Loucy (cell line): ENCODE data around the gene FDX2.

ENCODE experiments used
- H2AFZ ChIP-seq: fragments of 200-600 bp; sonication (generic); 2 replicates; pipeline ENCODE4 v1.6.0; 2016; ENCODE audit warnings: antibody characterized with exemption, mild to moderate bottlenecking, low read length, moderate library complexity
- H3F3A ChIP-seq: fragments of 200-600 bp; 2 replicates; pipeline ENCODE4 v1.6.0; 2016; ENCODE audit warnings: antibody characterized with exemption, low read depth, mild to moderate bottlenecking
- H3K27me3 ChIP-seq: fragments of 200-600 bp; sonication (generic); 2 replicates; pipeline ENCODE4 v1.6.1; 2014; ENCODE audit warnings: low read length, mild to moderate bottlenecking; ENCODE audit not compliant: insufficient read depth, poor library complexity, severe bottlenecking
- H3K36me3 ChIP-seq: fragments of 200-600 bp; sonication (generic); 2 replicates; pipeline ENCODE4 v1.6.1; 2016; ENCODE audit warnings: low read length; ENCODE audit not compliant: insufficient read depth
- H3K4me1 ChIP-seq: fragments of 200-600 bp; sonication (generic); 2 replicates; pipeline ENCODE4 v1.5.1; 2014; ENCODE audit warnings: low read length, mild to moderate bottlenecking; ENCODE audit not compliant: insufficient read depth, poor library complexity, severe bottlenecking
- H3K4me2 ChIP-seq: fragments of 200-600 bp; sonication (generic); 2 replicates; pipeline ENCODE4 v1.6.0; 2014; ENCODE audit warnings: antibody characterized with exemption, low read length, low read depth, mild to moderate bottlenecking; ENCODE audit not compliant: poor library complexity, severe bottlenecking
- H3K4me3 ChIP-seq: fragments of 200-600 bp; sonication (generic); 2 replicates; pipeline ENCODE4 v1.5.1; 2014; ENCODE audit warnings: low read length, mild to moderate bottlenecking, mixed read lengths; ENCODE audit not compliant: poor library complexity, severe bottlenecking
- H3K79me2 ChIP-seq: fragments of 200-600 bp; sonication (generic); 2 replicates; pipeline ENCODE4 v1.6.1; 2014; ENCODE audit warnings: low read length; ENCODE audit not compliant: insufficient read depth
- H3K9ac ChIP-seq: fragments of 200-600 bp; sonication (generic); 2 replicates; pipeline ENCODE4 v1.6.0; 2014; ENCODE audit warnings: mild to moderate bottlenecking, low read depth, low read length, moderate library complexity; ENCODE audit not compliant: poor library complexity, severe bottlenecking
- H3K9me2 ChIP-seq: fragments of 200-600 bp; sonication (generic); replicated peaks from 2 replicates; pipeline ENCODE4 v1.6.1; 2016; ENCODE audit warnings: low read depth, low read length, mixed read lengths
- H3K9me3 ChIP-seq: fragments of 200-600 bp; sonication (generic); 2 replicates; pipeline ENCODE4 v1.6.1; 2014; ENCODE audit warnings: mild to moderate bottlenecking, antibody characterized with exemption, low read length, low read depth; ENCODE audit not compliant: insufficient read depth
- H4K20me1 ChIP-seq: fragments of 200-600 bp; sonication (generic); 2 replicates; pipeline ENCODE4 v1.6.0; 2014; ENCODE audit warnings: antibody characterized with exemption, low read length, mild to moderate bottlenecking; ENCODE audit not compliant: insufficient read depth, poor library complexity, severe bottlenecking
- CTCF ChIP-seq: fragments of 200-600 bp; sonication (generic); conservative IDR thresholded peaks from 2 replicates; pipeline ENCODE4 v1.5.1; 2014; ENCODE audit warnings: mild to moderate bottlenecking, antibody characterized with exemption, low read length
- EZH2phosphoT487 ChIP-seq: fragments of 200-600 bp; IDR thresholded peaks from 2 replicates; pipeline ENCODE4 v1.6.1; 2018; ENCODE audit warnings: antibody characterized with exemption, mild to moderate bottlenecking, moderate library complexity, borderline replicate concordance

Gene FDX2

DNA sequence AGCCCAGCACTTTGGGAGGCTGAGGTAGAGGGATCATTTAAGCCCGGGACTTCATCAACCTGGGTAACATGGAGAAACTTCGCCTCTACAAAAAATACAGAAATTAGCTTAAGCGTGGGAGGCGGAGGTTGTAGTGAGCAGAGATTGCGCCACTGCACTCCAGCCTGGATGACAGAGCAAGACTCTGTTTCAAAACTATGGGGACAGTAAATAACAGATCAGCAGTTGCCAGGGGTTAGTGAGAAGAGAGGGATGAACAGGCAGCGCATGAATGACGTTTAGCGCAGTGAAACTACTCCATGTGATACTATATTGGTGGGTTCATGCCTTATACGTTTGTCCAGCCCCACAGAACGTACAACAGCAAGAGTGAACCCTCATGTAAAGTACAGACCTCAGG lies 30.7 kb upstream of the FDX2 start:
- H3K4me1 ChIP-seq: no peaks in the 10 kb centered on the region
- H3K9ac ChIP-seq: no peak overlapping the region
- peaks cover 7% of the 10 kb centered on the region; the same call in 1 of the 2 replicates for H3K36me3 ChIP-seq
- no peaks in the 10 kb centered on the region for H3K9me3 ChIP-seq
- H4K20me1 ChIP-seq: no peaks in the 10 kb centered on the region
- no peaks in the 10 kb centered on the region for H3F3A ChIP-seq
- no peaks in the 10 kb centered on the region for H3K9me2 ChIP-seq
- no peak overlapping the region for H3K4me2 ChIP-seq
- no peak overlapping the region for H2AFZ ChIP-seq
- no peaks in the 10 kb centered on the region for H3K79me2 ChIP-seq
- H3K27me3 ChIP-seq: no peaks in the 10 kb centered on the region
- no peak for TF ChIP-seq CTCF
- no peak for TF ChIP-seq EZH2phosphoT487
- H3K4me3 ChIP-seq: no peak overlapping the region

GRCh38 chr19:10344780-10345179 lies 29.0 kb upstream of the FDX2 start:
- no peaks in the 10 kb centered on the region for H3K9me3 ChIP-seq
- no peaks in the 10 kb centered on the region for H3K27me3 ChIP-seq
- H3K79me2 ChIP-seq: no peaks in the 10 kb centered on the region
- H3K4me1 ChIP-seq: peaks cover 9% of the 10 kb centered on the region
- no peak overlapping the region for H3K9ac ChIP-seq
- H2AFZ ChIP-seq: no peak overlapping the region
- no peaks in the 10 kb centered on the region for H3K36me3 ChIP-seq
- no peaks in the 10 kb centered on the region for H4K20me1 ChIP-seq
- no peak overlapping the region for H3K4me2 ChIP-seq
- H3K4me3 ChIP-seq: no peak overlapping the region
- no peak for TF ChIP-seq EZH2phosphoT487
- TF ChIP-seq CTCF: no peak
- H3F3A ChIP-seq: no peaks in the 10 kb centered on the region
- H3K9me2 ChIP-seq: no peaks in the 10 kb centered on the region

GRCh38 chr19:10343495-10343894 lies 27.7 kb upstream of the FDX2 start:
- Histone ChIP-seq H3K79me2 (peaks cover 9% of the 10 kb centered on the region), H2AFZ (no peak overlapping the region), H3K9me2 (no peaks in the 10 kb centered on the region), H3K9ac (no peak overlapping the region), H3K4me2 (no peak overlapping the region), H3K4me3 (no peak overlapping the region), H3F3A (no peaks in the 10 kb centered on the region), H3K36me3 (no peaks in the 10 kb centered on the region), H3K27me3 (no peaks in the 10 kb centered on the region), H3K4me1 (peaks cover 19% of the 10 kb centered on the region), H3K9me3 (no peaks in the 10 kb centered on the region), H4K20me1 (no peaks in the 10 kb centered on the region)
- TF ChIP-seq CTCF (no peak), EZH2phosphoT487 (no peak)
